Keratinocyte (primary cell): Measurements from ENCODE around the gene EHBP1. TPM values are rescaled to one million over a fixed set of nuclear protein-coding genes. Genes with fewer than 3 reads are reported as not detected.

Source experiments
- DNase-seq: peaks from one replicate; pipeline ENCODE4 v3.0.0-alpha.2; 2011; ENCODE audit warnings: low read depth, missing footprints, low spot score
- FAIRE-seq: peaks from 2 replicates; lab custom pipeline; 2011; peaks lifted over from hg19 to GRCh38; lab: Jason Lieb, UNC
- H2AFZ ChIP-seq: 2 replicates; pipeline ENCODE4 v1.6.0; 2012; ENCODE audit warnings: low read length, control low read depth, inconsistent platforms; ENCODE audit not compliant: control insufficient read depth
- H3K27ac ChIP-seq: 2 replicates; pipeline ENCODE4 v1.5.1; 2011; ENCODE audit warnings: low read length; ENCODE audit not compliant: control insufficient read depth, insufficient read depth
- H3K27me3 ChIP-seq: 3 replicates; pipeline ENCODE4 v1.6.0; 2011; ENCODE audit warnings: low read length; ENCODE audit not compliant: control insufficient read depth, insufficient read depth; ENCODE audit errors: extremely low read depth
- H3K36me3 ChIP-seq, 2 experiments: 2 replicates in 1 of 2; 3 replicates in 1 of 2; pipeline ENCODE4 v1.5.1; 2011; ENCODE audit warnings: low read length in 2 of 2, mild to moderate bottlenecking in 1 of 2; ENCODE audit not compliant: control insufficient read depth in 2 of 2, insufficient read depth in 2 of 2; ENCODE audit errors: extremely low read depth in 1 of 2
- H3K4me1 ChIP-seq: 3 replicates; pipeline ENCODE4 v1.5.1; 2011; ENCODE audit warnings: low read length; ENCODE audit not compliant: control insufficient read depth, insufficient read depth; ENCODE audit errors: extremely low read depth
- H3K4me2 ChIP-seq: 3 replicates; pipeline ENCODE4 v1.6.0; 2011; ENCODE audit warnings: low read depth, low read length; ENCODE audit not compliant: control insufficient read depth, insufficient read depth; ENCODE audit errors: extremely low read depth
- H3K4me3 ChIP-seq, 3 experiments: fragments of 200-600 bp in 1 of 3; sonication (generic) in 1 of 3; 2 replicates in 2 of 3; 3 replicates in 1 of 3; pipeline ENCODE4 v1.5.1; 2011 to 2016; ENCODE audit warnings: low read length in 3 of 3, mild to moderate bottlenecking in 3 of 3, control low read depth in 2 of 3, inconsistent platforms in 1 of 3, low read depth in 1 of 3, mixed read lengths in 1 of 3, mixed run types in 1 of 3, moderate library complexity in 1 of 3; ENCODE audit not compliant: control insufficient read depth in 2 of 3, insufficient read depth in 2 of 3; ENCODE audit errors: extremely low read depth in 1 of 3
- H3K79me2 ChIP-seq: 2 replicates; pipeline ENCODE4 v1.6.0; 2012; ENCODE audit warnings: low read length; ENCODE audit not compliant: control insufficient read depth, insufficient read depth
- H3K9ac ChIP-seq: 3 replicates; pipeline ENCODE4 v1.6.0; 2011; ENCODE audit warnings: low read length; ENCODE audit not compliant: control insufficient read depth, insufficient read depth; ENCODE audit errors: extremely low read depth
- H3K9me1 ChIP-seq: 3 replicates; pipeline ENCODE4 v1.6.0; 2011; ENCODE audit warnings: low read length; ENCODE audit not compliant: control insufficient read depth, insufficient read depth; ENCODE audit errors: extremely low read depth
- H3K9me3 ChIP-seq: 2 replicates; pipeline ENCODE4 v1.5.1; 2012; ENCODE audit warnings: low read depth, low read length; ENCODE audit not compliant: control insufficient read depth
- H4K20me1 ChIP-seq: 3 replicates; pipeline ENCODE4 v1.6.0; 2011; ENCODE audit warnings: low read length; ENCODE audit not compliant: control insufficient read depth, insufficient read depth; ENCODE audit errors: extremely low read depth
- CTCF ChIP-seq, 3 experiments: IDR thresholded peaks in 1 of 3; conservative IDR thresholded peaks in 1 of 3; optimal IDR thresholded peaks in 1 of 3; 2 replicates in 2 of 3; 3 replicates in 1 of 3; pipeline versions ENCODE3 to v1.5.1; 2011; ENCODE audit warnings: low read length in 3 of 3, mild to moderate bottlenecking in 3 of 3, moderate library complexity in 2 of 3, control low read depth in 1 of 3, inconsistent platforms in 1 of 3; ENCODE audit not compliant: insufficient read depth in 2 of 3; ENCODE audit errors: extremely low read depth in 1 of 3
- EZH2 ChIP-seq: IDR thresholded peaks from one replicate; pipeline ENCODE4 v1.6.1; 2012; ENCODE audit warnings: inconsistent platforms, mild to moderate bottlenecking, low read length, moderate library complexity
- dilution Hi-C: fragments of 300-500 bp; cut with MboI; formaldehyde crosslinking; loops from one replicate; pipeline ENCODE4 v1.7.0; 2020; ENCODE audit warnings: low sequenced_read_pairs; ENCODE audit not compliant: extremely low pct_ligation_motif_present
- polyA plus RNA-seq, 5 experiments: library from polyadenylated mRNA; depleted of rRNA in 3 of 5; stranded (reverse) in 3 of 5; stranded (forward) in 1 of 5; unstranded in 1 of 5; fragments of >200 nt; gene quantifications; 1 replicate in 1 of 5; 2 replicates in 3 of 5; 3 replicates in 1 of 5; pipeline versions ENCODE4 v1.2.1 to v1.2.3, GENCODE V29; 2011 to 2012; ENCODE audit warnings: missing spikeins in 2 of 5, low read depth in 1 of 5, low replicate concordance in 1 of 5

Gene EHBP1
- polyA plus RNA-seq, 1 donor (not counting 4 experiments of a cell fraction or from before 2014, with no cell fraction given) = 59.0 TPM

GRCh38 chr2:62972601-62973000 is 267.1 kb downstream of the EHBP1 start:
- H3K4me3 ChIP-seq = no peak overlapping the region
- H3K4me1 ChIP-seq = peaks cover 12% of the 10 kb centered on the region
- H3K27ac ChIP-seq = no peak overlapping the region
- FAIRE-seq (no peak), DNase-seq (no peak)
- no peaks in the 10 kb centered on the region for H4K20me1 ChIP-seq
- no peaks in the 10 kb centered on the region for H3K27me3 ChIP-seq
- no peak overlapping the region for H2AFZ ChIP-seq
- no peaks in the 10 kb centered on the region for H3K9me1 ChIP-seq
- H3K79me2 ChIP-seq = no peaks in the 10 kb centered on the region
- dilution Hi-C loops = no loop called here
- H3K36me3 ChIP-seq = peaks cover 2 to 5% of the 10 kb centered on the region in 2 experiments
- H3K9ac ChIP-seq = no peak overlapping the region
- no peaks in the 10 kb centered on the region for H3K9me3 ChIP-seq
- no peak overlapping the region for H3K4me2 ChIP-seq
- TF ChIP-seq EZH2 (no peak), CTCF (optimal IDR thresholded peaks at IDR 0.05 in 1 of 3, IDR thresholded peaks at IDR 0.05 in 1 of 3, conservative IDR thresholded peaks at IDR 0.05 in 1 of 3; ENCODE audit: extremely low read depth in 1 of 3, insufficient read depth in 2 of 3, low read length in 3 of 3) (no peak)

GRCh38 chr2:62974999-62975398 is 269.5 kb downstream of the EHBP1 start:
- Histone ChIP-seq H2AFZ (no peak overlapping the region), H3K4me3 (no peak overlapping the region), H3K9ac (no peak overlapping the region), H3K9me1 (no peaks in the 10 kb centered on the region), H4K20me1 (no peaks in the 10 kb centered on the region), H3K4me1 (no peaks in the 10 kb centered on the region), H3K9me3 (no peaks in the 10 kb centered on the region), H3K79me2 (no peaks in the 10 kb centered on the region), H3K27me3 (no peaks in the 10 kb centered on the region), H3K4me2 (no peak overlapping the region), H3K27ac (no peak overlapping the region), H3K36me3 (peaks cover 4 to 8% of the 10 kb centered on the region in 2 experiments)
- dilution Hi-C loops = no loop called here
- TF ChIP-seq EZH2 = no peak
- TF ChIP-seq CTCF (optimal IDR thresholded peaks at IDR 0.05 in 1 of 3, IDR thresholded peaks at IDR 0.05 in 1 of 3, conservative IDR thresholded peaks at IDR 0.05 in 1 of 3; ENCODE audit: extremely low read depth in 1 of 3, insufficient read depth in 2 of 3, low read length in 3 of 3) = no peak
- FAIRE-seq (no peak), DNase-seq (no peak)
